PC-3 (cell line): ENCODE results near the gene C1S. TPM values are rescaled to one million over a fixed set of nuclear protein-coding genes. Genes with fewer than 3 reads are reported as not detected.
A peak's percentile ranks its signal among the peaks of the same experiment; 100 is the strongest.

Experiments
- ATAC-seq: fragments of 200-7000 bp; cut with Tn5 transposase; 2 replicates; pipeline ENCODE4 v1.9.1; 2020; ENCODE audit warnings: mild to moderate bottlenecking, moderate library complexity
- BruUV-seq: library from RNA; stranded (reverse); fragments of 400-500 nt; replicated peaks from 2 replicates; lab custom pipeline; 2021; lab: Mats Ljungman, UMichigan
- CTCF ChIA-PET: fragments of 300-600 bp; sonication (Branson Sonifier 250); formaldehyde crosslinking; loops from one replicate; lab custom pipeline; 2022; ENCODE audit warnings: antibody characterized with exemption; lab: Charles Lee
- POLR2A ChIA-PET: fragments of 300-600 bp; sonication (Branson Sonifier 250); formaldehyde crosslinking; loops from one replicate; lab custom pipeline; 2022; ENCODE audit warnings: antibody characterized with exemption; ENCODE audit not compliant: unreplicated experiment; lab: Charles Lee
- DNase-seq: peaks from one replicate; pipeline ENCODE4 v3.0.0-alpha.2; 2015
- H2AFZ ChIP-seq: fragments of 300-600 bp; sonication (generic); 2 replicates; pipeline ENCODE4 v1.6.0; 2016; ENCODE audit warnings: antibody characterized with exemption, low read length
- H3F3A ChIP-seq: fragments of 300-600 bp; sonication (generic); one replicate; pipeline ENCODE4 v1.6.0; 2017; ENCODE audit warnings: antibody characterized with exemption, low read length, control low read depth, mild to moderate bottlenecking; ENCODE audit not compliant: unreplicated experiment
- H3K27ac ChIP-seq: fragments of 300-600 bp; sonication (generic); 2 replicates; pipeline ENCODE4 v1.5.1; 2016; ENCODE audit warnings: mild to moderate bottlenecking, low read length
- H3K27me3 ChIP-seq: fragments of 300-600 bp; sonication (generic); 2 replicates; pipeline ENCODE4 v1.6.1; 2016; ENCODE audit warnings: low read length, mixed read lengths
- H3K36me3 ChIP-seq: fragments of 300-600 bp; sonication (generic); 2 replicates; pipeline ENCODE4 v1.6.1; 2016; ENCODE audit warnings: low read depth, mixed run types, low read length, mixed read lengths
- H3K4me1 ChIP-seq: fragments of 300-600 bp; sonication (generic); 2 replicates; pipeline ENCODE4 v1.5.1; 2016; ENCODE audit warnings: low read length; ENCODE audit not compliant: insufficient read depth
- H3K4me2 ChIP-seq: fragments of 300-600 bp; sonication (generic); 2 replicates; pipeline ENCODE4 v1.6.0; 2016; ENCODE audit warnings: low read length
- H3K4me3 ChIP-seq: fragments of 300-600 bp; sonication (generic); 2 replicates; pipeline ENCODE4 v1.5.1; 2016; ENCODE audit warnings: mild to moderate bottlenecking, low read length, mixed read lengths
- H3K79me2 ChIP-seq: fragments of 300-600 bp; sonication (generic); 2 replicates; pipeline ENCODE4 v1.6.1; 2017; ENCODE audit warnings: low read length, mixed read lengths
- H3K9ac ChIP-seq: fragments of 300-600 bp; sonication (generic); 2 replicates; pipeline ENCODE4 v1.6.0; 2016; ENCODE audit warnings: mild to moderate bottlenecking, low read length
- H3K9me2 ChIP-seq: fragments of 300-600 bp; sonication (generic); replicated peaks from 2 replicates; pipeline ENCODE4 v1.6.1; 2016; ENCODE audit warnings: mixed run types, low read length, mixed read lengths
- H3K9me3 ChIP-seq: fragments of 300-600 bp; sonication (generic); 2 replicates; pipeline ENCODE4 v1.6.1; 2016; ENCODE audit warnings: low read length, mixed read lengths
- H4K20me1 ChIP-seq: fragments of 300-600 bp; sonication (generic); 2 replicates; pipeline ENCODE4 v1.6.1; 2016; ENCODE audit warnings: low read length, mixed read lengths
- EZH2 ChIP-seq: fragments of 300-600 bp; sonication (generic); IDR thresholded peaks from one replicate; pipeline ENCODE4 v1.6.1; 2017; ENCODE audit warnings: antibody characterized with exemption, mild to moderate bottlenecking, low read length; ENCODE audit not compliant: unreplicated experiment
- EZH2phosphoT487 ChIP-seq: fragments of 300-600 bp; sonication (generic); IDR thresholded peaks from 2 replicates; pipeline ENCODE4 v1.6.1; 2018; ENCODE audit warnings: mild to moderate bottlenecking, antibody characterized with exemption, low read length, borderline replicate concordance
- intact Hi-C: fragments of 100-400 bp; cut with micrococcal nuclease; formaldehyde crosslinking; loops from 2 replicates; pipeline ENCODE4 v1.9.0; 2023
- total RNA-seq: library from RNA; depleted of rRNA; stranded (reverse); fragments of >200 nt; gene quantifications from 2 replicates; pipeline ENCODE4 v1.2.3, GENCODE V29; 2014
- TF ChIP-seq, protein P1 (sequence below): fragments of 300-600 bp; sonication (generic); conservative IDR thresholded peaks from 2 replicates; pipeline ENCODE4 v1.5.1; 2017; ENCODE audit warnings: antibody characterized with exemption, low read depth, mild to moderate bottlenecking, low read length

The C1S gene
- total RNA-seq, 1 experiment from 2014 or later, result 2.9 TPM

DNA sequence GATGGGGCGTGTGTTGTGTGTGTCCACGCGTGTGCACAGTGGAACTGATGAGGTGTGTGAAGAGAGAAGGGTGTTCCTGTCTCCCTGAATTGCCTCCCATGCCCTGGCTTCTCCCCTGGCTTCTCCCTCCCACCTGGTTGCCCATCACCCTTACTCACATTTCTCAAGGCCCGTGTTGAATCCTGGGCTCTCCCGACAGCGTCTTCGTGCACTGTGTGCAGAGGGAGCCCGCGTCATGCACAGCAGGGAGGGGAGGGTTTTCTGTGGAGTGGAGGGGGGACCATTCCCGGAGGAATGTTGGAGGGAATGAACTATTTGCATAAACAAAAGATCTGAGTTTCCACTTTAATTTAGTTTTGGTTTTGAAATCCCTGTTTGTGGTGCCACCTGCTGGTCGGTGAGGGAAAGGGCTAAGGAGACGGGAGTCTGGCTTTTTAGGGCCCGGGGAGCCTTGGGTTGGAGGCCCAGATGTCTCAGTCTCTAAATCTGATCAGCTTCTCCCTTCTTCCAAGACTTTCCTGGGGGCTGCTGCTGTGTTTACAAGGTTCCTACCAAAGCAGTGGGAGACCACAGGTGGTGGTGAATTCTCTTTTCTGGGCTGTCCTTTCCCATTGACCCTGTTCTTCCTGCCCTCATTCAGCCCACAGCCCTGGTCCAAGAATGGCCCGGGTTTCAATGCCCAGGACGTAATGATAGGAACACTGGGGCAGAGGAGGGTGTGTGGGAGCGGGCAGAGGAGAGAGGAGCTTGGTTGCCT is 31.9 kb downstream of the C1S start, which contains the start of gene C1R:
Gene C1R, minus strand, starts transcription at position 217 of the 757 bp plus-strand sequence. Its CDS starts 57 bp downstream, at position 160.
- ATAC-seq (peak; percentile 72), DNase-seq (peak; percentile 63)
- no peaks in the 10 kb centered on the region for H3K79me2 ChIP-seq
- TF ChIP-seq, protein P1, sequence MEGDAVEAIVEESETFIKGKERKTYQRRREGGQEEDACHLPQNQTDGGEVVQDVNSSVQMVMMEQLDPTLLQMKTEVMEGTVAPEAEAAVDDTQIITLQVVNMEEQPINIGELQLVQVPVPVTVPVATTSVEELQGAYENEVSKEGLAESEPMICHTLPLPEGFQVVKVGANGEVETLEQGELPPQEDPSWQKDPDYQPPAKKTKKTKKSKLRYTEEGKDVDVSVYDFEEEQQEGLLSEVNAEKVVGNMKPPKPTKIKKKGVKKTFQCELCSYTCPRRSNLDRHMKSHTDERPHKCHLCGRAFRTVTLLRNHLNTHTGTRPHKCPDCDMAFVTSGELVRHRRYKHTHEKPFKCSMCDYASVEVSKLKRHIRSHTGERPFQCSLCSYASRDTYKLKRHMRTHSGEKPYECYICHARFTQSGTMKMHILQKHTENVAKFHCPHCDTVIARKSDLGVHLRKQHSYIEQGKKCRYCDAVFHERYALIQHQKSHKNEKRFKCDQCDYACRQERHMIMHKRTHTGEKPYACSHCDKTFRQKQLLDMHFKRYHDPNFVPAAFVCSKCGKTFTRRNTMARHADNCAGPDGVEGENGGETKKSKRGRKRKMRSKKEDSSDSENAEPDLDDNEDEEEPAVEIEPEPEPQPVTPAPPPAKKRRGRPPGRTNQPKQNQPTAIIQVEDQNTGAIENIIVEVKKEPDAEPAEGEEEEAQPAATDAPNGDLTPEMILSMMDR, result peak; percentile 82
- TF ChIP-seq EZH2, result no peak
- peaks cover 3% of the 10 kb centered on the region; the same call in 1 of the 2 replicates for H3K4me1 ChIP-seq
- H3K9ac ChIP-seq, result peak within 1 kb of the TSS; percentile 29; the same call in 1 of the 2 replicates
- CTCF ChIA-PET, result no interaction called here
- peak within 1 kb of the TSS; percentile 88 for H3K4me2 ChIP-seq
- peak within 1 kb of the TSS; percentile 66 for H3K4me3 ChIP-seq
- no peaks in the 10 kb centered on the region for H3K9me2 ChIP-seq
- H3K36me3 ChIP-seq, result no peaks in the 10 kb centered on the region
- POLR2A ChIA-PET, result interaction anchor here (0.5 kb wide), 1 partner anchor 148 kb away, joined by 6 read pairs; the partner anchor contains the start of gene C12orf57
- H3K27me3 ChIP-seq, result no peaks in the 10 kb centered on the region
- BruUV-seq, result no TSS peak
- H4K20me1 ChIP-seq, result no peaks in the 10 kb centered on the region
- no peaks in the 10 kb centered on the region for H3K9me3 ChIP-seq
- no peak within 1 kb of the TSS for H3K27ac ChIP-seq
- no peaks in the 10 kb centered on the region for H3F3A ChIP-seq
- peak within 1 kb of the TSS; percentile 91 for H2AFZ ChIP-seq
- intact Hi-C loops, result loop anchor here (1.0 to 2.0 kb wide), 2 partner anchors 32 to 74 kb away; partner anchors contain the start of genes C1S and LPCAT3

DNA sequence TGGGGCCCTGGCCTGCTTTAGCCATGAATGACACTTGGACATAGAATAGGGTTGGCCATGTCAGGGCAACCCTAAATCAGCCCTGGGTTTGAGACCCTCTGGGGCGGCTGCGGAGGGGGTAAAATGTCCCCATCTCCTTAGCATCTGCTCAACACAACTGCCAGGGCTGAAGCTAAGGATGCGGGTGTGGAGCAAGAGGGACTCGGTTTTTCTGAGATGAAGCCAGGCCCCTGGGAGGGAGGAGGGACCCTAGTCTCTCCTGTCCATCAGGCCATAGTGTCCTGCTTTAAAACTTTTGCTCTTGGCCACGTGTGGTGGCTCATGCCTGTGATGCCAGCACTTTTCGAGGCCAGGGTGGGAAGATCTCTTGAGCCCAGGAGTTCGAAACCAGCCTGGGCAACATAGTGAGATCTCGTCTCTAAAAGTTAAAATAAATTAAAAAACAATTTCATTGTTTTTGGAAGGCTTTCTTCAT is 32.5 kb downstream of the C1S start:
- Histone ChIP-seq H3K9me3 (no peaks in the 10 kb centered on the region), H3K27ac (no peak overlapping the region), H3K27me3 (no peaks in the 10 kb centered on the region), H3K9ac (no peak overlapping the region), H3K4me1 (peaks cover 3% of the 10 kb centered on the region; the same call in 1 of the 2 replicates), H3F3A (no peaks in the 10 kb centered on the region), H3K9me2 (no peaks in the 10 kb centered on the region), H3K4me3 (no peak overlapping the region), H3K36me3 (no peaks in the 10 kb centered on the region), H4K20me1 (no peaks in the 10 kb centered on the region), H3K79me2 (no peaks in the 10 kb centered on the region), H2AFZ (peak overlapping the region; percentile 91; the same call in 1 of the 2 replicates), H3K4me2 (no peak overlapping the region)
- no TSS peak for BruUV-seq
- ChIA-PET POLR2A (interaction anchor here (0.5 kb wide), 1 partner anchor 149 kb away, joined by 6 read pairs; the partner anchor contains the start of gene C12orf57), CTCF (no interaction called here)
- TF ChIP-seq EZH2, result no peak
- TF ChIP-seq, protein P1, result no peak
- no peak for TF ChIP-seq EZH2phosphoT487
- intact Hi-C loops, result loop anchor here (1.0 to 2.0 kb wide), 2 partner anchors 33 to 74 kb away; partner anchors contain the start of genes C1S and LPCAT3
- ATAC-seq (no peak), DNase-seq (no peak)
